Nephron progenitor cell (in vitro differentiated cells): ENCODE results near the gene PPP1R26.

Source experiments
- DNase-seq: peaks from one replicate; pipeline ENCODE4 v3.0.0; 2021
- H3K27ac Mint-ChIP-seq: 2 replicates; pipeline ENCODE4 v1.8.0; 2021; ENCODE audit warnings: mild to moderate bottlenecking, moderate library complexity, mixed read lengths
- H3K27me3 Mint-ChIP-seq: 2 replicates; pipeline ENCODE4 v1.8.0; 2021; ENCODE audit warnings: mild to moderate bottlenecking, low read depth, mixed read lengths; ENCODE audit not compliant: poor library complexity
- H3K36me3 Mint-ChIP-seq: 2 replicates; pipeline ENCODE4 v1.8.0; 2021; ENCODE audit warnings: low read depth, mixed read lengths
- H3K4me1 Mint-ChIP-seq: 2 replicates; pipeline ENCODE4 v1.8.0; 2021; ENCODE audit warnings: mixed read lengths
- H3K4me3 Mint-ChIP-seq: 2 replicates; pipeline ENCODE4 v1.8.0; 2021; ENCODE audit warnings: mild to moderate bottlenecking, moderate library complexity, mixed read lengths
- H3K9me3 Mint-ChIP-seq: 2 replicates; pipeline ENCODE4 v1.8.0; 2021; ENCODE audit warnings: mild to moderate bottlenecking, moderate library complexity, mixed read lengths
- TF ChIP-seq, protein P1 (sequence below): fragments of 200-600 bp; sonication (generic); IDR thresholded peaks from 2 replicates; pipeline ENCODE4 v1.5.0; 2021; ENCODE audit warnings: antibody characterized with exemption

Gene PPP1R26

DNA sequence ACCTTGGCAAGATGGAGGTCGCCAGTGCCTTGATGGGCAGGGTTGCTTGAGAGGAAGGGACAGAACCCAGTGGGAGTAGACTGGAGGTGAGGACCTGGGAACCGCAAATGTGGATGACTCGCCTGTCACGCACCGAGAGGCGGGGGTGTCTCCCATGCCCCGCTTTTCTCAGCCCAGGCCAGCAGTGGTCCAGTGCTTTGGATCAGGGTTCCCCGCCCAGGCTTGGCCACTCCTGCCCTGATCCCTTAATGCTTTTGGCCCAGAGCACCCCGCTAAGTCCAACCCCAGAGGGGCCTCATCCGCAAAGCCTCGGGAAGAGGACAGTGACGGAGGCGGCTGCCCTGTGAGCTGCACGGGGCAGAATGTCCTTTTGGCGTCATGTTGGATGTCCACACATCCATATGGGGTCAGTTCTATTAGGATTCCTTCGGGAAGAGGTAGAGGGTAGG lies 23.3 kb downstream of the PPP1R26 start:
- H3K27me3 Mint-ChIP-seq: peaks cover 3% of the 10 kb centered on the region
- TF ChIP-seq, protein P1, sequence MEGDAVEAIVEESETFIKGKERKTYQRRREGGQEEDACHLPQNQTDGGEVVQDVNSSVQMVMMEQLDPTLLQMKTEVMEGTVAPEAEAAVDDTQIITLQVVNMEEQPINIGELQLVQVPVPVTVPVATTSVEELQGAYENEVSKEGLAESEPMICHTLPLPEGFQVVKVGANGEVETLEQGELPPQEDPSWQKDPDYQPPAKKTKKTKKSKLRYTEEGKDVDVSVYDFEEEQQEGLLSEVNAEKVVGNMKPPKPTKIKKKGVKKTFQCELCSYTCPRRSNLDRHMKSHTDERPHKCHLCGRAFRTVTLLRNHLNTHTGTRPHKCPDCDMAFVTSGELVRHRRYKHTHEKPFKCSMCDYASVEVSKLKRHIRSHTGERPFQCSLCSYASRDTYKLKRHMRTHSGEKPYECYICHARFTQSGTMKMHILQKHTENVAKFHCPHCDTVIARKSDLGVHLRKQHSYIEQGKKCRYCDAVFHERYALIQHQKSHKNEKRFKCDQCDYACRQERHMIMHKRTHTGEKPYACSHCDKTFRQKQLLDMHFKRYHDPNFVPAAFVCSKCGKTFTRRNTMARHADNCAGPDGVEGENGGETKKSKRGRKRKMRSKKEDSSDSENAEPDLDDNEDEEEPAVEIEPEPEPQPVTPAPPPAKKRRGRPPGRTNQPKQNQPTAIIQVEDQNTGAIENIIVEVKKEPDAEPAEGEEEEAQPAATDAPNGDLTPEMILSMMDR: no peak
- peaks cover 2% of the 10 kb centered on the region for H3K9me3 Mint-ChIP-seq
- H3K27ac Mint-ChIP-seq: no peak overlapping the region
- H3K36me3 Mint-ChIP-seq: peaks cover 19% of the 10 kb centered on the region
- DNase-seq: no peak
- peak overlapping the region; percentile 47 for H3K4me3 Mint-ChIP-seq
- peaks cover 61% of the 10 kb centered on the region for H3K4me1 Mint-ChIP-seq

DNA sequence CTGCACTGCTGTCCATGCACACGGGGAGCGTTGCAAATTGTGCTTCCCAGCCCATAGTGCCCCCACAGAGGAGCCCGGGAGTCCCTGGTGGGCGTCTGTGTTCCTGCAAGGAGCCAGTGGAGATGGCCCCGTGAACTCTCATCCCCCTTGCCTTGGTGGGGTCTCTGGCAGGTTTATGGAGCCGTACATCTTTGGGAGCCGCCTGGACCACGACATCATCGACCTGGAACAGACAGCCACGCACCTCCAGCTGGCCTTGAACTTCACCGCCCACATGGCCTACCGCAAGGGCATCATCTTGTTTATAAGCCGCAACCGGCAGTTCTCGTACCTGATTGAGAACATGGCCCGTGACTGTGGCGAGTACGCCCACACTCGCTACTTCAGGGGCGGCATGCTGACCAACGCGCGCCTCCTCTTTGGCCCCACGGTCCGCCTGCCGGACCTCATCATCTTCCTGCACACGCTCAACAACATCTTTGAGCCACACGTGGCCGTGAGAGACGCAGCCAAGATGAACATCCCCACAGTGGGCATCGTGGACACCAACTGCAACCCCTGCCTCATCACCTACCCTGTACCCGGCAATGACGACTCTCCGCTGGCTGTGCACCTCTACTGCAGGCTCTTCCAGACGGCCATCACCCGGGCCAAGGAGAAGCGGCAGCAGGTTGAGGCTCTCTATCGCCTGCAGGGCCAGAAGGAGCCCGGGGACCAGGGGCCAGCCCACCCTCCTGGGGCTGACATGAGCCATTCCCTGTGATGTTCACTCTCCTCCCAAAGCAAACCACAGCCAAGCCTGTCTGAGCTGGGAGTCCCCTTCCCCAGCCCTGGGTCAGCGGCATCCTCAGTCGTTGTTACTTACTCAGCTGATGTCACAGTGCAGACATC lies 24.0 kb downstream of the PPP1R26 start:
- Mint-ChIP-seq H3K36me3 (peaks cover 23% of the 10 kb centered on the region), H3K27ac (peak overlapping the region; percentile 13), H3K4me1 (peaks cover 61% of the 10 kb centered on the region), H3K4me3 (peak overlapping the region; percentile 47), H3K9me3 (peaks cover 7% of the 10 kb centered on the region), H3K27me3 (peaks cover 3% of the 10 kb centered on the region)
- no peak for DNase-seq
- TF ChIP-seq, protein P1: no peak

DNA sequence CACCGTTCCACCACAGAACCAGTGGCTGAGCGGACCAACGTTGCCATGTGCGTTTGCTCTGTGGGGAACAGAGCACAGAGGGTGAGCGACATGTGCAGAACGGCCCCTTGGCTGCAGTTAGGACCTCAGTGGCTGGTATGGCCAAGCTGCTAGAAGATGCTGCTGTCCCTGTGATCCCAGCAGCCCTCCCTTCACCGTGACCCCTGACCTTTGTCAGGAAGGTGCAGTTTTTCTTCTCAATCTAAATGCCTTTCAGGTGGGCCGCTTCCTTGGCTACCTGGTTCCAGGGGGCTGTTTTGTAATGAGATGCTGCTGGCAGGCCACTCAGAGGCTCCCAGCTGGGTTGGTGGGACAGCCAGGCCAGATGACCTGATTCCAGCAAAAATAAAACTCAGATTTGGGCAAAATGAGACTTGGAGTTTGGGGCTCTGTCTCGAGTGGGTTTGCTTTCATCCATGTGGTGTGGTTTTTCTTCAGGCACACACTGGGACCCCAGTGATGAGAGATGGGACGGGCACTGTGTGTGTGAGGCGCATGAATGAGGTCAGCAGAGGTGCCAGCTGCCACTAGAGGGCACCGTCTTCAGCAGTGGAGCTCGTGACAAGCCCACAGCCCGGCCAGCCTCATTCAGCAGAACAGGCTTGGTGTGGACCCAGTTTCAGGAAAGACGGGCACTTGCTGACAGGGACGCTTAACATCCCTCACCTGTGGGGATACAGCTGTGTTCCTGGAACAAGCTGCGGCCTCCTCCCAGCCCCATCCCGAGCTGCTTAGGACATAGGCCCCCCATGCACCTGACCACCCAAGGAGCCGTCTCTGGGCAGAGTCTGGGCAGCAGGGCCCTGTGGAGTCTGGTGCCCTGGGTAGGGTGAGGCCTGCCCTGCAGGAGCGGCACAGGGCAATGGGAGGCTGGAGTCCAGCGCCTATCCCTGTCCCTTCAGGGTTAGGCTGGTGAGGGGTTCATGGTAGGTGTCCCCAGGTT lies 25.0 kb downstream of the PPP1R26 start:
- H3K36me3 Mint-ChIP-seq: peaks cover 32% of the 10 kb centered on the region
- H3K4me3 Mint-ChIP-seq: peak overlapping the region; percentile 49
- H3K27ac Mint-ChIP-seq: peak overlapping the region; percentile 67

DNA sequence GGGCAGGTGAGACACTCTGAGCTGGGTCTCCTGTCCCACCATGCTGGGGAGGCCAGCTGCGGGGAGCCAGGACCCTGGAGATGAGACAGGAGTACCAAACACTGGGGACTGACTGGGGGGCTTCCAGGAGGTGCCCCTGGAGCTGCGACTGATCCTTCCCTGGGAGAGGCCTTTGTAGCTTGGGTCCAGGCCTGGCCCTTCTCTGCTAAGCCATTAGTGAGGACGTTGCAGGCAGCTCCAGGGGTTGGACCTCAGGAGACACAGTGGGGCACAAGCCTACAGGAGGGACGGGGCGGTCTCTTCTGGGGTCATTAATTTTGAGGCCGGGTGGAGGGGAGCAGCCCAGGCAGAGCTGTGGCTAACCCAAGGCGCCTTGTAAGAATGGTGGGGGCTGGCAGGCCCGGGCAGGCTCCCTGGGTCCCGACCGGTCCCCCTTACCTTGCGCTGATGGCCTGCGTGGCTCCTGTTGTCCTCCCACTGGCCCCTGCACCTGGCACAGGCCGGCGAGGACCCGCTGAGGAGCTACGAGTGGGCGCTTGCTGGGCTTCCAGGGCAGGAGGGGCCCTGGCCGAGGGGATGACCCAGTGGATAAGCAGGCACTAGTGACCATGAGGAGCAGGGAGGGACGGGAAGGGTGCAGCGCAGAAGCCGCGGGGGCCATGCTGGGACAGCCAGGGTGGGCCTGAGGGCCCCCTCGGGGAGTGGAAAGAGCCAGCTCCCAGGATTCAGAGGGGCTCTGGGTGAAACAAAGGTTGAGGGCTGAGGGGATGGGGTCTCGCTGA lies 26.0 kb downstream of the PPP1R26 start:
- H3K36me3 Mint-ChIP-seq: peaks cover 32% of the 10 kb centered on the region
- peak overlapping the region; percentile 49 for H3K4me3 Mint-ChIP-seq
- H3K4me1 Mint-ChIP-seq: peaks cover 52% of the 10 kb centered on the region
- TF ChIP-seq, protein P1: no peak
- H3K27ac Mint-ChIP-seq: peak overlapping the region; percentile 67
- peaks cover 25% of the 10 kb centered on the region for H3K9me3 Mint-ChIP-seq
- peak; percentile 38 for DNase-seq
- H3K27me3 Mint-ChIP-seq: peaks cover 3% of the 10 kb centered on the region

More for the DNA sequence above, 25.0 kb downstream of the PPP1R26 start:
- TF ChIP-seq, protein P1: peak; percentile 71
- Mint-ChIP-seq H3K4me1 (peaks cover 53% of the 10 kb centered on the region), H3K9me3 (peaks cover 16% of the 10 kb centered on the region), H3K27me3 (peaks cover 3% of the 10 kb centered on the region)
- DNase-seq: peak; percentile 66

DNA sequence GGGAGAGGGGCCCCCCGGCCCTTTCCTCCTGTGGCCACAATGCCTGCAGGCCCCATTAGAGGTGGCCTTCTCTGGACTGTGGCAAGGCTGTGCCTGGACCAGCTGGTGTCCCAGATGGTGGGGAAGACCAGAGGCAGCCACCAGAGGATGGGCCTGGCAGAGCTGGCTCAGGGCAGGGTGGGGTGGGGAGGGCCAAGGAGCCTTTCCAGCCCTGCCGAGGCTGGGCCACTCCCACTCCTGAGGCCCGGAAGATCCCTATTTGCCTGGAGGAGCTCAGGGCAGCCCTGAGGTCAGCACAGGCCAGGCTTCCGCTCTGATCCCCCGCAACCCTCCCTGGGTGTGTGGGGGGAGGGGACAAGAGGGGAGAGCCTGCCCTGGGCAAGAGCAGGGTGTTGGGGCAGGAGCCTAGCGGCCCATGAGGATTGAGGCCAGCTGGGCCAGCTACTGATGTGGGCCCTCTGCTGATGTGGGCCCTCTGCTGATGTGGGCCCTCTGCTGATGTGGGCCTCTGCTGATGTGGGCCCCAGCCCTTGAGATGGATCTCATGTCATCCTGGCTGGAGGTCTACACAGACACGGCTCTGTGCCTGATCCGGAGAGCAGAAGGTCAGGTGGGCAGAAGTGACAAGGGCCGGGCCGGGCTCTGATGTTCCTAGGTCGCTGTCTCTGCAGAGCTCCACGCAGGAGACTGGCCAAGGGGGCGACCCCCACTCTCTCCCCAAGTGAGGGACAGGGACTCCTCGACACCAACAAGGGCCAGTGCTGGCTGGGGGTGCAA lies 26.9 kb downstream of the PPP1R26 start:
- Mint-ChIP-seq H3K9me3 (peaks cover 29% of the 10 kb centered on the region), H3K4me3 (no peak overlapping the region), H3K27me3 (peaks cover 3% of the 10 kb centered on the region), H3K4me1 (peaks cover 51% of the 10 kb centered on the region), H3K36me3 (peaks cover 32% of the 10 kb centered on the region), H3K27ac (peak overlapping the region; percentile 39)
- TF ChIP-seq, protein P1: no peak
- peak; percentile 55 for DNase-seq
